HG03045 (cell line): ENCODE results near the gene GEN1.
A peak's percentile ranks its signal among the peaks of the same experiment; 100 is the strongest.
"Not testable (repeated sequence)": the region's sequence is repeated elsewhere in the genome, so short reads cannot be mapped to it uniquely, and the experiment has no call there.

ENCODE experiments used
- ATAC-seq: cut with Tn5 transposase; IDR thresholded peaks from one replicate; pipeline ENCODE4 v1.9.1; 2021; ENCODE audit warnings: mild to moderate bottlenecking, moderate library complexity; ENCODE audit not compliant: unreplicated experiment

GEN1 gene

GRCh38 chr2:17821535-17822444 is 67.9 kb downstream of the GEN1 start:
- ATAC-seq = no peak

DNA sequence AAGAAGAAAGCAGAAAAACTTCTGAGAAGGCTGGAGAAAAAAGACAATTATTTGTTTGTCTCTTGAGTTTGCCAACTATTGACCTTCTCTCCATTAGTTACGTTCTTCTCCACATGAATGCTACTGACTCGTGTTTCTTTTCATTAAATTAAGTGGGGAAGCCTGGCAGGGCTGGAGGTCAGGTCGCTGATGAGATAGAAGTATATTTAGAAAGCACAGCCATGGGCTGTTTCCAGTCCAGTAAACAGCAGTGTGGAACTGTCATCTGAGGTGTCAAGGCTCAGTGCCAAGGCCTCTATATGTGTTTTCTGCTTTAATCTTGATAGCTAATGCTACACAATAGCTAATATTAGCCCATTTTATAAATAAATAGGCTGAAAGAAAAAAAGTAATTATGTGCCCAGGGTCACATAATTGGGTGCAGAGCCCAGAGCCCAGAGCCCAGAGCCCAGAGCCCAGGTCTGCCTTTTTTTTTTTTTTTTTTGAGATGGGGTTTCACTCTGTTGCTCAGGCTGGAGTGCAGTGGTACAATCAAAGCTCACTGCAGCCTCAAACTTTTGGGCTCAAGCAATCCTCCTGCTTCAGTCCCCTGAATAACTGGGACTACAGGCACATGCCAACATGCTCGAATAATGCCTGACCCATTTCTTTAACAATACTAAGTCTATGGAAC is 68.6 kb downstream of the GEN1 start:
- no peak for ATAC-seq

DNA sequence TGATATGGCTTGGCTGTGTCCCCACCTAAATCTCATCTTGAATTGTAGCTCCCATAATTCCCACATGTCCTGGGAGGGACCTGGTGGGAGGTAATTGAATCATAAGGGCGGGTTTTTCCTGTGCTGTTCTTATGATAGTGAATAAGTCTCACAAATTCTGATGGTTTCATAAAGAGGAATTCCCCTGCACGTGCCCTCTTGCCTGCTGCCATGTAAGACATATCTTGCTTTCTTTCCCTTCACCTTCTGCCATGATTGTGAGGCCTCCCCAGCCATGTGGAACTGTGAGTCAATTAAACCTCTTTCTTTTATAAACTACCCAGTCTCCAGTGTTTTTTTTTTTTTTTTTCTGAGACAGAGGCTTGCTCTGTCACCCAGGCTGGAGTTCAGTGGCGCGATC is 69.7 kb downstream of the GEN1 start:
- ATAC-seq = not testable (repeated sequence)

- ATAC-seq = no peak
Observed at GRCh38 chr2:17827316-17827715, 73.4 kb downstream of the GEN1 start.

GRCh38 chr2:17827785-17828184 is 73.8 kb downstream of the GEN1 start:
- no peak for ATAC-seq

- peak; percentile 90 for ATAC-seq
Observed at GRCh38 chr2:17830053-17831034, 76.4 kb downstream of the GEN1 start.

GRCh38 chr2:17835516-17835915 is 81.6 kb downstream of the GEN1 start:
- ATAC-seq = no peak
